ENCODE measurements around the gene OR6S1.

DNA sequence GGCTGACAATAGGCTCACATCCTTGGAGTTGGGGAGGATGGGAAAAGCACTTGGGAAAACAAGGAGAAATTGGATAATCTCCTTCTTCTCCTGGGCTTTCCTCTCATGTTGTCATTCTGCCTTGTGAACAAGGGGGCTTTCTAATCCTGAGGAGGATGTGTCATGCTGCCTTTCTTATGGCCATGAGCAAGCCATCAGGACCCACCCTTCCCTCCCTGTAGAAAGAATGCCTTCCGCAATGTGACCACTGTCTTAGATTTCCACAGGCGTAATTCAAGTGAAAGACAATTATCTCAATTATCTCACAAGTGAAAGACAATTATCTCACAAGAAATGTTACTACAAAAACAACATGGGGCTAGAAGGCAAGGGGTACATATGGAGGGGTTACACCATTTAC is 3.0 kb upstream of the OR6S1 start:
- TF ChIP-seq, protein P1, sequence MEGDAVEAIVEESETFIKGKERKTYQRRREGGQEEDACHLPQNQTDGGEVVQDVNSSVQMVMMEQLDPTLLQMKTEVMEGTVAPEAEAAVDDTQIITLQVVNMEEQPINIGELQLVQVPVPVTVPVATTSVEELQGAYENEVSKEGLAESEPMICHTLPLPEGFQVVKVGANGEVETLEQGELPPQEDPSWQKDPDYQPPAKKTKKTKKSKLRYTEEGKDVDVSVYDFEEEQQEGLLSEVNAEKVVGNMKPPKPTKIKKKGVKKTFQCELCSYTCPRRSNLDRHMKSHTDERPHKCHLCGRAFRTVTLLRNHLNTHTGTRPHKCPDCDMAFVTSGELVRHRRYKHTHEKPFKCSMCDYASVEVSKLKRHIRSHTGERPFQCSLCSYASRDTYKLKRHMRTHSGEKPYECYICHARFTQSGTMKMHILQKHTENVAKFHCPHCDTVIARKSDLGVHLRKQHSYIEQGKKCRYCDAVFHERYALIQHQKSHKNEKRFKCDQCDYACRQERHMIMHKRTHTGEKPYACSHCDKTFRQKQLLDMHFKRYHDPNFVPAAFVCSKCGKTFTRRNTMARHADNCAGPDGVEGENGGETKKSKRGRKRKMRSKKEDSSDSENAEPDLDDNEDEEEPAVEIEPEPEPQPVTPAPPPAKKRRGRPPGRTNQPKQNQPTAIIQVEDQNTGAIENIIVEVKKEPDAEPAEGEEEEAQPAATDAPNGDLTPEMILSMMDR (IDR thresholded peaks at IDR 0.05): no peak
- TF ChIP-seq ZFX (IDR thresholded peaks at IDR 0.05; ENCODE audit: borderline replicate concordance): no peak

All from 22Rv1 (cell line).